Retinal pigment epithelial cell (primary cell): Measurements from ENCODE around the gene FBXW7.

ENCODE experiments used
- DNase-seq: peaks from one replicate; pipeline ENCODE4 v3.0.0-alpha.2; 2010; ENCODE audit warnings: low read depth
- H3K4me3 ChIP-seq: 2 replicates; pipeline ENCODE4 v1.5.1; 2011; ENCODE audit warnings: mild to moderate bottlenecking, low read length, control low read depth, moderate library complexity
- TF ChIP-seq, protein P1 (sequence below): conservative IDR thresholded peaks from 2 replicates; pipeline ENCODE4 v1.5.1; 2011; ENCODE audit warnings: low read depth, low read length, control low read depth, inconsistent platforms

Gene FBXW7

DNA sequence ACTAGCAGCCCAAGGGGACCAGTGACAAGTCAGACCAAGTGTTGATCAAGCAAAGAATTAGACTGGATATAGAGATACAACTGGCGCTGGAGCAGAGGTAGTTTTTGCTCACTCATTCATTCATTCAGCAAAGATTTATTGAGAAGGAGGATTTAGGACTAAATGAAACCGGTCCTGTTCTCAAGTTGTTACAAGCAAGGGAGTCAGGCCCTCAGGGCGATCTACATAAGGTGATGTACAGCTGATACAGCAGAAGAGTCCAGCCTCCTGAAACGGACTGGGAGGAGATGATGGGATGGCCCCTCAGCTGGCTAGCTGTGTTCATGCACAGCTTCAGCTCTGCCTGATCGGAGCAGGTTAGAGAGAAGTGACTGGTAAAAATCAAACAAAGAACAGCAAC, 242.4 kb downstream of the FBXW7 start:
- no peak for DNase-seq
- no peak overlapping the region for H3K4me3 ChIP-seq
- TF ChIP-seq, protein P1, sequence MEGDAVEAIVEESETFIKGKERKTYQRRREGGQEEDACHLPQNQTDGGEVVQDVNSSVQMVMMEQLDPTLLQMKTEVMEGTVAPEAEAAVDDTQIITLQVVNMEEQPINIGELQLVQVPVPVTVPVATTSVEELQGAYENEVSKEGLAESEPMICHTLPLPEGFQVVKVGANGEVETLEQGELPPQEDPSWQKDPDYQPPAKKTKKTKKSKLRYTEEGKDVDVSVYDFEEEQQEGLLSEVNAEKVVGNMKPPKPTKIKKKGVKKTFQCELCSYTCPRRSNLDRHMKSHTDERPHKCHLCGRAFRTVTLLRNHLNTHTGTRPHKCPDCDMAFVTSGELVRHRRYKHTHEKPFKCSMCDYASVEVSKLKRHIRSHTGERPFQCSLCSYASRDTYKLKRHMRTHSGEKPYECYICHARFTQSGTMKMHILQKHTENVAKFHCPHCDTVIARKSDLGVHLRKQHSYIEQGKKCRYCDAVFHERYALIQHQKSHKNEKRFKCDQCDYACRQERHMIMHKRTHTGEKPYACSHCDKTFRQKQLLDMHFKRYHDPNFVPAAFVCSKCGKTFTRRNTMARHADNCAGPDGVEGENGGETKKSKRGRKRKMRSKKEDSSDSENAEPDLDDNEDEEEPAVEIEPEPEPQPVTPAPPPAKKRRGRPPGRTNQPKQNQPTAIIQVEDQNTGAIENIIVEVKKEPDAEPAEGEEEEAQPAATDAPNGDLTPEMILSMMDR, result no peak

DNA sequence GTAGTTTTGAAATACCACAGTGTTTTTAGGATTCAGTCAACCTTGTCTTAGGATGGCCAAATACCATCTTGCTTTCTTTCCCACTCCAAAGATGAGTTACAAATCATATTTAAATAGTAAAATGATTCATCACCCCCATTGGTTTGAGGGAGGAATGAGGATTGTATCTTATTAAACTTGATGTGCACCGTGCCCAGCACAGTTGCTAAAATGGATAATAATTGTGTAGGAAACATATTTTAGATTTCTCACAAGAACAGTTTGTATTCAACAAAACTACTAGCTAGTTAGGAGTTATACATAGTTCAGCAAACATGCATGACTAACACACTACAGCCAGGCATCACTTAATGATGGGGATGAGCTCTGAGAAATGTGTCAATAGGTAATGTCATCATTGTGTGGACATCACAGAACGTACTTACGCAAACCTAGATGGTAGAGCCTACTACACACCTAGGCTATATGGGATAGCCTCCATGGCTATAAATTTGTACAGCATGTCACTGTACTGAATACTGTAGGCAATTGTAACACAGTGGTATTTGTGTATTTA, 245.4 kb downstream of the FBXW7 start:
- H3K4me3 ChIP-seq, result no peak overlapping the region
- DNase-seq, result no peak
- TF ChIP-seq, protein P1, result no peak

DNA sequence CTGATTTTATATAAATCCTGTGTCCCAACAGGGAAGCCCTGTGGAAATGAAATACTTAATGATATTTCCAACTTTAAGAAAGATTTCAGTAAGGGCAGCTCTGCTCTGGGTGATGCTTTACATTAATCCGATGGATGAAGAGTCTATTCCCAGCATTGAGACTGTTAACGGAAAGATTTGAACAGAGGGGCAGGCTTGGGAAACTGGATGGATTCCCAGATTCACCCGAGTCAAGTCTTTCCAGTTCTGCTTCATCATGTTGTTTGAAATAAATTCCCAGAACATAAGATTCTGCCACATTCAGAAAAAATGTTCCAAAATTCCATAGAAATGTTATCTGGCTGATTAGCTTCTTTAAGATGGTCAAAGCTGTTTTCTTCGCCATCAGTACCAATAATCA, 246.0 kb downstream of the FBXW7 start:
- DNase-seq, result no peak
- no peak overlapping the region for H3K4me3 ChIP-seq
- TF ChIP-seq, protein P1, result no peak

DNA sequence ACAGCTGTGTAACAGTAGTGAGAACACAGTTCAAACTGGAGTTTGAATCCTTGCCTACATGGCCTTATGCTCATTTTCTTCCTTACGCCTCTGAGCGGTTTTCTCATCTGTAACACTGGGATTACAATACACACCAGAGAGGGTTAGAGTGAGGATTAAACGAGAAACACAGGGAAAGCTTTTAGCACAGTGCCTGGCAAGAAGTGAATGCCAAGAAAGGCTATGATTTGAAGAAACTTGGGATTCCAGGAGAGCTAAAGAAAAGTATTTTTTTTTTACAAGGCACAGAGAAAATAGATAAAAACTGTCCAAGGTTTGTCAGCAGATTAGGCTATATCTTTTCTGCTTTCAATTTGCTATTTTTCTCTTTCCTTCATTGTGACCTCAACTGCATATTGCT, 246.4 kb downstream of the FBXW7 start:
- no peak for DNase-seq
- TF ChIP-seq, protein P1, result no peak
- H3K4me3 ChIP-seq, result no peak overlapping the region

DNA sequence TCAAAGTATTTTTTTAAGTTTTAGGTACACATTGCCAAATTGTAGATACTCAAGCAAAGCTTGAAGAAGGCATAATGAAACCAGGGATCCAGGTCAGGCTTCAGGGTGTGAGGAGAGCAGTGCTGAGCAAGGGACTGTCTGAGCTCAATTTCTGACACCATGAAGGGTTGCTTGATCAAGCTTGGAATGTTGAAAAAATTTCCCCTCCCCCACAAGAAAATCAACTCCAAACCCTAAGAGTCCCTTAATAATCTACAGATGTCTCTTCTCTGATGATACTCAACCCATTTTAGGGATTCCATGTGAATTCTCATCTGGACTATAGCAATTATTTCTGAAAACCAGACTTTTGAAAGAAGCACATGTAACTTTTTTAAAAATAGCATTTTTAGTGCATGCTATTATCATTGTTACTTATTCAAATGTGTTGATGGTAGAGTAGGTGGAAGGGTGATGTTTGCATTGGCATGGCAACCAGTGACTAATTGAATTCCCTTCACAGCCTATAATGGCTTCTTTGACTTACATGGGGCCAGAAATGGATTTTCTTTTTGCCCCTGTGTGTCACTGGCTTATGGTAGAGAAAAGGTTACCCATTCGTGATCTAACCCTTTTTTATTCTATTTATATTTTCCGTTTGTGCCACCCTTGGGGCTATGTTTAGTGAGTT, 252.0 kb downstream of the FBXW7 start:
- no peak overlapping the region for H3K4me3 ChIP-seq
- TF ChIP-seq, protein P1, result no peak
- DNase-seq, result no peak

DNA sequence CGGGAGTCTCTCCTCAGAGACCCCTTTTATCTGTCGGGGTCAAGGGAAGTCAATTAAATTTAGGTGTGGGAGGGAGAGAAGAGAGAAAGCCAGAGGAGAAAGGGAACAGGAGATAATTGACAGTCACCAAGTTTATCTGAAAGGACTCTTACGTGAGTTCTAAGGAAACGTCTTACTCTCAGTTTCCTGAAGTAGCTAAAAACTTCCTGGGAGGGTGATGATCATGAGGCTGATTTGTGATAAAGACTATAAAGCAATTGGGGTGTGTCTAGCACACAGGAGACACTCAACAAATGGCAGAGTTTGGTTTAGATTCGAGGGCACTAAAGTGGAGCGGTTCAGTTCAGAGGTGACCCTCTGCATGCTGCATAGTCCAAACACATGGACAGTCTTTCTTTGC, 254.1 kb downstream of the FBXW7 start:
- DNase-seq, result no peak
- TF ChIP-seq, protein P1, result no peak
- H3K4me3 ChIP-seq, result no peak overlapping the region

DNA sequence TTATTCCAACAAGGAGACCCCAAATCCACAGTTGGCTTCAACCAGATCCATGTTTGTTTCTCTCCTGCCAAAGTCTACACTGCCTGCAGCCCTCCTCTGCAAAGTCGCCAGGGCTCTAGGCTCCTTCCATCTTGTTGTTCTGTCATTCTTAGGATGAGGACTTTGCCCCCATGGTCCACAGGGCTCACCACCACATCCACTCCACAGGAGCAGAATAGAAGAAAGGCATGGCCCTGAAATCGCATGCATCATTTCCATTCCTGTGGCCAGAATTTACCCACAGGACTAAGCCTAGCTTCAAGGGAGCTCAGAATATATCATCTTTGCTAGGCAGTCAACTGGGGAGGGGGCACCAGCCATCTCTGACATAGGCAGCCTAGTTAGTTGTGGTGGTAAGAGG, 254.7 kb downstream of the FBXW7 start:
- H3K4me3 ChIP-seq, result no peak overlapping the region
- DNase-seq, result no peak
- TF ChIP-seq, protein P1, result no peak
